Type B pancreatic cell (in vitro differentiated cells): ENCODE results near the gene CFAP43. TPM values are rescaled to one million over a fixed set of nuclear protein-coding genes. Genes with fewer than 3 reads are reported as not detected.

Experiments used
- DNase-seq: peaks from one replicate; pipeline ENCODE4 v3.0.0; 2021; ENCODE audit warnings: mixed read lengths; ENCODE audit not compliant: unreplicated experiment; ENCODE audit errors: extremely low spot score
- H3K27ac Mint-ChIP-seq: 2 replicates; pipeline ENCODE4 v1.8.0; 2021; ENCODE audit warnings: mild to moderate bottlenecking, mixed read lengths
- H3K27me3 Mint-ChIP-seq: 2 replicates; pipeline ENCODE4 v1.8.0; 2021; ENCODE audit warnings: mixed read lengths
- H3K36me3 Mint-ChIP-seq: 2 replicates; pipeline ENCODE4 v1.8.0; 2021; ENCODE audit warnings: mixed read lengths
- H3K4me1 Mint-ChIP-seq: one replicate; pipeline ENCODE4 v1.8.0; 2021; ENCODE audit warnings: mixed read lengths; ENCODE audit not compliant: unreplicated experiment
- H3K4me3 Mint-ChIP-seq: 2 replicates; pipeline ENCODE4 v1.8.0; 2021; ENCODE audit warnings: mild to moderate bottlenecking, mixed read lengths
- H3K9me3 Mint-ChIP-seq: 2 replicates; pipeline ENCODE4 v1.8.0; 2021; ENCODE audit warnings: mixed read lengths
- long read RNA-seq: library from polyadenylated mRNA; unstranded; transcript quantifications from one replicate; pipeline ENCODE4 v2.0.0, GENCODE V29; 2020
- total RNA-seq: library from RNA; stranded (reverse); gene quantifications from 2 replicates; pipeline ENCODE4 v1.2.1, GENCODE V29; 2021; ENCODE audit warnings: low replicate concordance
- TF ChIP-seq, protein P1 (sequence below): fragments of 200-600 bp; sonication (generic); conservative IDR thresholded peaks from 2 replicates; pipeline ENCODE4 v1.5.0; 2021; ENCODE audit warnings: antibody characterized with exemption, mild to moderate bottlenecking

Gene CFAP43
- 1.6 and 7.6 TPM in 2 replicates for total RNA-seq
- long read RNA-seq, partial matches to known transcripts = 0 of 2 reads
- long read RNA-seq, other reads (novel, unspliced or antisense) = 2 of 2 reads

DNA sequence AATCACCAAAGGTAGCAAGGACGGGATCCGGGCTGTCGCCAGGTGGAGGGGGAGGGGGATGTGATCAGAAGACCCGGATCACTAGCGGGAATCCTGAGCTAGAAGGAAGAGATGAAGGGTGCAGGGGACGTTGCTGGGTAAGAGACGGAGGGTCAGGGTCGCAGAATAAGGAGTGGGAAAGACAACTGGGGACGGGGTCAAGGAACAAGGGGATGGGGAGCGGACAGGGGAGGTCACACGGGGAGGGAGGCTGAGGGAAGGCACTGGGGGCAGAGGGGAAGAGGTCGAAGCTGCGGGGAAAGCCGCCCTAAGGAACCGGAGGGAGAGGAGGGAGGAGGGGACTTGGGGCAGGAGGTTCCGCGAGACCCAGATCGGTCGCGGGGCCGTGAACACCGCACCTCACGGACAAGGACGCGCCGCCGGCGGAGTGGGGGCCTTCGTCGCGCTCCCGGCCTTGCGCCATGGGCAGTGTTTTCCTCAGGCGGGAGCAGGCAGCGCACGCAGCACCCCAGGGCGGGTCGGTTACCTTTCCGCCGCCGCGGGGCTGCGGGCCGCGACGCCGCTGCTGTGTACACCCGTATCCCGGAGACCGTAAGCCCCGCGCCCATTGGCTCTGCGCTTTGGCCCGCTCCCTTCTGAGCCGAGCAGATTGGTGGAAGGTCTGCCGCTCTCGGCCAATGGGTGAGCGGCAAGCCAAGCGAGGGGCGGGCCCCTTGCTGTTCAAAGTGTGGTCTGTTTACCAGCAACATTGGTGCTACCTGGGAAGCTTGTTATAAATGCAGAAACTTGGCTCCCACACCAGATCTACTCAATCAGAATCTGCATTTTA is at the start of gene CFAP43:
Gene CFAP43 (minus strand): TSS at position 581 of the 829 bp plus-strand sequence. CDS start 118 bp downstream, at position 463.
- DNase-seq = peak; percentile 98
- peak within 1 kb of the TSS; percentile 79 for H3K27ac Mint-ChIP-seq
- H3K9me3 Mint-ChIP-seq = no peaks in the 10 kb centered on the region
- peak within 1 kb of the TSS; percentile 91 for H3K4me3 Mint-ChIP-seq
- H3K27me3 Mint-ChIP-seq = no peaks in the 10 kb centered on the region
- no peaks in the 10 kb centered on the region for H3K36me3 Mint-ChIP-seq
- TF ChIP-seq, protein P1, sequence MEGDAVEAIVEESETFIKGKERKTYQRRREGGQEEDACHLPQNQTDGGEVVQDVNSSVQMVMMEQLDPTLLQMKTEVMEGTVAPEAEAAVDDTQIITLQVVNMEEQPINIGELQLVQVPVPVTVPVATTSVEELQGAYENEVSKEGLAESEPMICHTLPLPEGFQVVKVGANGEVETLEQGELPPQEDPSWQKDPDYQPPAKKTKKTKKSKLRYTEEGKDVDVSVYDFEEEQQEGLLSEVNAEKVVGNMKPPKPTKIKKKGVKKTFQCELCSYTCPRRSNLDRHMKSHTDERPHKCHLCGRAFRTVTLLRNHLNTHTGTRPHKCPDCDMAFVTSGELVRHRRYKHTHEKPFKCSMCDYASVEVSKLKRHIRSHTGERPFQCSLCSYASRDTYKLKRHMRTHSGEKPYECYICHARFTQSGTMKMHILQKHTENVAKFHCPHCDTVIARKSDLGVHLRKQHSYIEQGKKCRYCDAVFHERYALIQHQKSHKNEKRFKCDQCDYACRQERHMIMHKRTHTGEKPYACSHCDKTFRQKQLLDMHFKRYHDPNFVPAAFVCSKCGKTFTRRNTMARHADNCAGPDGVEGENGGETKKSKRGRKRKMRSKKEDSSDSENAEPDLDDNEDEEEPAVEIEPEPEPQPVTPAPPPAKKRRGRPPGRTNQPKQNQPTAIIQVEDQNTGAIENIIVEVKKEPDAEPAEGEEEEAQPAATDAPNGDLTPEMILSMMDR = no peak
- H3K4me1 Mint-ChIP-seq = peaks cover 3% of the 10 kb centered on the region

- no peak for DNase-seq
- Mint-ChIP-seq H3K9me3 (no peaks in the 10 kb centered on the region), H3K4me1 (no peaks in the 10 kb centered on the region), H3K27me3 (peaks cover 4% of the 10 kb centered on the region), H3K4me3 (no peak overlapping the region), H3K27ac (no peak overlapping the region), H3K36me3 (no peaks in the 10 kb centered on the region)
- TF ChIP-seq, protein P1 = no peak
These were observed 49.5 kb upstream of the CFAP43 start for GRCh38 chr10:104281694-104282093.

GRCh38 chr10:104279550-104280259 is 47.5 kb upstream of the CFAP43 start:
- DNase-seq = no peak
- peaks cover 12% of the 10 kb centered on the region for H3K27me3 Mint-ChIP-seq
- H3K9me3 Mint-ChIP-seq = no peaks in the 10 kb centered on the region
- no peaks in the 10 kb centered on the region for H3K4me1 Mint-ChIP-seq
- no peak overlapping the region for H3K27ac Mint-ChIP-seq
- no peaks in the 10 kb centered on the region for H3K36me3 Mint-ChIP-seq
- no peak overlapping the region for H3K4me3 Mint-ChIP-seq
- TF ChIP-seq, protein P1 = no peak

DNA sequence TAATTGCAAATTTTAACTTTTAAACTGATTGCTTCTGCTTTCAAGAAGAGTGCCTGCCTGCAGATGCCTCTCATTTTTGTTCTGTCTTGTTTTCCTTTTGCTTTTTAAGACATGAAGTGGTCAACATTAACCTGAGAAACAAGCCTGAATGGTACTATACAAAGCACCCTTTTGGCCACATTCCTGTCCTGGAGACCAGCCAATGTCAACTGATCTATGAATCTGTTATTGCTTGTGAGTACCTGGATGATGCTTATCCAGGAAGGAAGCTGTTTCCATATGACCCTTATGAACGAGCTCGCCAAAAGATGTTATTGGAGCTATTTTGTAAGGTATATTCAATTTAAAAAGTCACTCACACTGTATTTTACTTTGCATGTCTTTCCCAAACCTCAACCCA is 45.6 kb upstream of the CFAP43 start:
- H3K27ac Mint-ChIP-seq = no peak overlapping the region
- peaks cover 24% of the 10 kb centered on the region for H3K27me3 Mint-ChIP-seq
- H3K4me3 Mint-ChIP-seq = no peak overlapping the region
- H3K9me3 Mint-ChIP-seq = no peaks in the 10 kb centered on the region
- TF ChIP-seq, protein P1 = no peak
- H3K36me3 Mint-ChIP-seq = no peaks in the 10 kb centered on the region
- H3K4me1 Mint-ChIP-seq = no peaks in the 10 kb centered on the region
- DNase-seq = no peak

DNA sequence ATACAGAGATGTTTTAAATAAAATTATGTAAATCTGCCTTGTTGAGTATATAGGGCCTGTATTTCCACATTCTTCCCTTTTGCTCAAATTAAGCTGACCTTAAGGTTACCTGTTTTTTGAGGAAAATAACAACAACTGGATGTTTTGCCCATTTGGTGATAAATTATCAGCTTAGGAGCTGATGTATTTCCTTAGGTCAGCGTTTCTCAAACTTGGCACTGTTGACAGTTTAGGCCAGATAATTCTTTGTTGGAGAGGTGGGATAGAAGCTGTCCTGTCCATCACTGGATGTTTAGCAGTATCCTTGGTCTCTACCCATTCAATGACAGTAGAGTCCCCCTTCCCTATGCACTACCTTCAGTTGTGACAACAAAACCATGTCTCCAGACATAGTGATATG is 44.0 kb upstream of the CFAP43 start:
- H3K4me1 Mint-ChIP-seq = no peaks in the 10 kb centered on the region
- TF ChIP-seq, protein P1 = no peak
- H3K36me3 Mint-ChIP-seq = no peaks in the 10 kb centered on the region
- H3K9me3 Mint-ChIP-seq = no peaks in the 10 kb centered on the region
- H3K4me3 Mint-ChIP-seq = no peak overlapping the region
- DNase-seq = no peak
- no peak overlapping the region for H3K27ac Mint-ChIP-seq
- H3K27me3 Mint-ChIP-seq = peaks cover 20% of the 10 kb centered on the region
